ENCODE measurements around the gene CTIF.

Gene CTIF

GRCh38 chr18:48605408-48605845 is 66.6 kb downstream of the CTIF start:
- DNase-seq = peak; percentile 38

GRCh38 chr18:48607056-48607984 is 68.5 kb downstream of the CTIF start:
- peak; percentile 34 for DNase-seq

DNA sequence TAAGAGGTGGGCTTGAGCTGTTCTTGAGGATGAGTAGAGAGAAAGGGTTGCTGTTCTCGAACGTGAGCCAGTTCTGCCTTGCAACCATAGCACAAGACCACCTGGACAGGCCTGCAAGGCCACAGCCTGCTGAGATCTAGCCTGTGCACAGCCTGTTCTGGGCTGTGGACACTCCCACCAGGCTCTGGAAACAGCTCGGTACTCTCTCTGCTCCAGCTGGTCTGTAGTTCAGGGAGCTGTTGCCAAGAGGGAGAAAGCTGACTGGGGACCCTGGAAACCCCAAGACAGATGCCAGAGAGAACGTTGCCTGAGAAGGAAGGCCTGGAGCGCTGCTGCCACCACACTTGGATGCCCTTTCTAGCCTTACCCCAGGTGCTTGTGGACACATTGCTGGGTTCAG is 69.8 kb downstream of the CTIF start:
- no peak for DNase-seq

DNA sequence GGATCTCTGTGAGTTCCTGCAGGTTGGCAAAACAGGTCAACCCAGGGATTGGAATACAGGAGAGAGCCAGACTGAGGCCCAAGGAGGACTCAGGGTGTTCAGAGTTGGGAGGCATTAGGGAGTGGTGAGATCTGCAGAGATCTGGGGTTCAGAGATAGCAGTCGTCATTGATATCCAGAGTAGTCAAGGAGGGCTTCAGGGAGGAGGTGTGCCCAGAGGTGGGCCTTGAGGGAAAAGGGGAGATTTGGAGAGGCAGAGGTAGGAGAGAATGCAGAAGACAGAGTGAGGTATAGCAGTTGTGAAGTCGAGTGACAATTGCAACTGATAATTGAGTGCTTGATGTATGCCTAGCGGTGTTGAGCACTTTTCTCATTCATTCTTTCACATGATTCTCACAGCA is 70.3 kb downstream of the CTIF start:
- no peak for DNase-seq

DNA sequence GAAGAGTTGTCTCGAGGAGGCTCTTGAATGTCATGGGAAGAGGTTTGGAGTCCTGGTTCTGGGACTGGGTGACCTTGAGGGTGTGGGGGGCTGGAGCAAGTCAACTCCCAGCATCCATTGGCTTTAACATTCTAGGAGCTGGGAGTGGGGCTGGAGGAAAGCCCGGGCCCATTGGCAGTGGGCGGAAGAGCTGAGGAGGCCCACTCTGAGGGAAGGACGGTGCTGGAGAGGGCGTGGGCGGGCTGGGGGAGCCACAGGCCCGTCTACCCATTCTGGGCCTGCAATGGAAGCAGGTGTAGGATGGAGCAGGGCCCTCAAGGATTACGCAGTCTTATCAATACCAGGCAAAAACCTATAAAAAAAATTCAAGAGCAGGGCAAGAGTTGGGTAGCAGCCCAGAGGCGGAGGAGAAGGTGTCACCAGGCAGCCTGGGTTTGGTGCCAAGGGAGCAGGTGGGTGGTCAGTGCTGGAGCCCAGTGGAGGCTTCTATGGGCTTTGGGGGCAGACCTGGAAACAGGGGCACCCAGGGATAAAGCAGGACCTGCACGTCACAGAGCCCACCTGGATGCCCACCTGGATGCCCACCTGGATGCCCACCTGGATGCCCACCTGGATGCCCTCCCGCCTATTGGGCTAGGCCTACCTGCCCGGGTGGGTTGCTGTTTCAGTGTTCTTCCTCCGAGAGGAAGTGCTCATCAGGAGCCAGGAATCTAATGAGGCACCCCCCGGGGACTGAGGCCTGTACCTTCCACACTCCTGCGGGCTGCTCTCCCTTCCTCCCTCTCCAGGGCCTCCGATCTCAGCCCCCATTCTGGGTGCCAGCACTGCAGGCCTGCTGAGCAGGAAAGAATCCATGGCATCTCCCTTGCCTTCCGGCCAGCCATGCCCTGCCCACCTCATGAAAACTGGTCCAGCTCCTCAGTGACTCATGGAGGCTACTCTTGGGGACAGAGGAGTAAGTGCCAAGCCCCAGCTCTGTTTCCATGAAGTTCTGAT is 71.3 kb downstream of the CTIF start:
- no peak for DNase-seq

GRCh38 chr18:48611203-48611602 is 72.4 kb downstream of the CTIF start:
- DNase-seq = no peak

DNA sequence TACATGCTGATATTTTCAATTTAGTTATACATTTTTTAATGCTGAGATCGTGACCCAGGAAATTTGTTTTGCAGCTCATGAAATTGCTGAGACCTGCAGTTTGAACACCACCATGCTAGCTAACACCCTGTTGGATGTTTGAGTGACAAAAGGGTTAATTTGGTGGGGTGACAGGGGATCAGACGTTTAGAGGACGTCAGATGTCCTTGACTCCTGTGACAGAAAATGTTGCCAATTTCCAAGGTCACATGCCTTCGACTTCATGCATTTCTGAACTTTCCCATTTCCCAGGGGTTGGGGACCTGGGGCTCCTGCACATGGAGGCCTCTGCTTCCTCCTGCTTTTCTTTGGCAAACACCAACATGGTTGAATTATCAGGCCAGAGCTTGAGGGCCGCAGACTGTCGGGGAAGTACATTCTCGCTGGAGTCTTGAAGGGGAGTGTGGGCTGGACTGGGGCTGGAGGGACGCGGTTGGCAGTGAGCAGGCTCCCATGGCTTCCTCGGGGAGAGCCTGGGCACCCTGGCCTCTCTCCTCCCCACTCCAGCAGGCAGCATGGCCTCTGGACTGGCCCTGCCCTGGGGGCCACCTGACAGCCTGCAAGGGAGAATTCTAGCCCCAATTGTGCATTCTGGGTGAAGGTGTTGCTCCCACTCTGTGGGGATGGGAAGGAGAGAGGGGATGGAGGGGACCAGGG is 73.1 kb downstream of the CTIF start:
- DNase-seq = no peak

- no peak for DNase-seq
These were observed 73.7 kb downstream of the CTIF start for GRCh38 chr18:48612511-48612910.

GRCh38 chr18:48612917-48613316 is 74.1 kb downstream of the CTIF start:
- no peak for DNase-seq

GRCh38 chr18:48613589-48614404 is 75.0 kb downstream of the CTIF start:
- DNase-seq = no peak

GRCh38 chr18:48615566-48616401 is 77.0 kb downstream of the CTIF start:
- no peak for DNase-seq

- DNase-seq = no peak
These were observed 77.8 kb downstream of the CTIF start for GRCh38 chr18:48616484-48617255.

- no peak for DNase-seq
These were observed 79.1 kb downstream of the CTIF start for GRCh38 chr18:48617844-48618497.

DNA sequence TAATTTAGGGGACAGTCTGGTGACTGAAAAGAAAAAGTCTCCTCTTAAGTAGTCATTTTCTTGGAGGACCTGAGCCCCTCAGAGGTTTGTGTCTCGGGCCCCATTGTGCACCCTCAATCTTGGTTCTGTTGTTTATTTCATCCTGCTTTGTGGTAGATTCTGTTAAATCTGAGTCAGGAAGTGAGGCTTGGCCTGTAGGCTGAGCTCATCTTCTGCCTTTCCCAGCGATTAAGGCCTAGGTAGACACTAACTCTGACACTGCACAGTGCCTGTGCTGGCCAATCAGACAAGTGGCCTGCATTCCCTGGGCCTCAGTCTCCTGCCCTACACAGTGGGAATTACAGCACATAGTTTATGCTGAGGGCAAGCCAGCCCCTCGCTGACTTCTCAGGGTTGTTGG is 80.2 kb downstream of the CTIF start:
- no peak for DNase-seq

DNA sequence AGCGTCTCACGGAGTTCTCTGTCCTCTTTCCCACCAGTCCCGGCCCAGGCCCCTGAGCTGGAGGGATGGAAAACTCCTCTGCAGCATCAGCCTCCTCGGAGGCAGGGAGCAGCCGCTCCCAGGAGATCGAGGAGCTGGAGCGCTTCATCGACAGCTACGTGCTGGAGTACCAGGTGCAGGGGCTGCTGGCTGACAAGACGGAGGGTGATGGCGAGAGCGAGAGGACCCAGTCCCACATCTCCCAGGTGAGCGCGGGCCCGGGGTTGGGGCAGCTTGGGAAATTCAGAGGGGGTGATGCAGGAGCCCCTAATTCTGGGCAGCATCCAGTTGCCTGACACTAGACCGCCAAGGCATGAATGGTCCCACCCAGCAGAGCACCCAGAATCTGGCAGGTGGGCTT is 80.7 kb downstream of the CTIF start:
- no peak for DNase-seq

DNA sequence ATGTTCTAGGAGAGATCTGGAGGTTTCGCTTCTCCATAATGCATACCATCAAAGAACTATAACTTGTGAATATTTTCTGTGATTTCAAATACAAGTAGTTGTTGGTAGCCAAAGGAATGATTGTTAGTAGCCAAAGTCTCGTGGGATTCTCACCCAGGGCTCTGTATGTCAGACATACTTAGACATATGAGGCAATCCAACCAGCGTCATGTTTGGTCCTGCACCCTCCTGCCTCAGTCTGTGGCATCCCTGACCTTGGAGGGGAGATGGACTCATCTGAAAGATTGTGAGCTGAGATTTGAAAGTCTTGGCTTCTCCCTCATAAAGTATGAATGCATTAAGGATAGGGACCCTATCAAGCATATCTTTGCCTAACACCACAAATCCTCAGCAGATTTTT is 81.2 kb downstream of the CTIF start:
- DNase-seq = no peak

DNA sequence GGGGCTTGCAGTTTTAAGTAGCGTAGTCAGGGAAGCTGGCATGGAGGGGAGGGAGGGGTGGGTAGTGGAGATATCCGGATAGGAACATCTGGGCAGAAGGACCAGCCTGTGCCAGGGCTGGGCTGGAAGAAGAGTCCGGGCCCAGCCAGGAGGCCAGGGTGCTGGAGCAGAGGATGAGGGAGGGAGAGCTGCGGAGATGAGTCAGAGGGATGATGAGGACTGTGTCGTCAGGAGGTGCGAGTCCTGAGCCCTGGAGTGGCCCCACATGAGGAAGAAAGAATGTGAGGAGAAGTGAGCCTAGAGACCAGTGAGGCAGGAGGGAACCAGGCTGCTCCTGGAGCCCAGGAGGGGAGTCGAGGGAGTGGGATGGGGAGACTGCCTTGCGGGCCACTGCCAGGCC is 82.4 kb downstream of the CTIF start:
- DNase-seq = no peak

GRCh38 chr18:48621815-48622555 is 83.2 kb downstream of the CTIF start:
- DNase-seq = no peak

GRCh38 chr18:48622911-48623431 is 84.1 kb downstream of the CTIF start:
- no peak for DNase-seq
